HL-60/S4 (cell line): ENCODE results near the gene MAN1A1.
"Not testable (repeated sequence)": the region's sequence is repeated elsewhere in the genome, so short reads cannot be mapped to it uniquely, and the experiment has no call there.

Experiments
- in situ Hi-C: fragments of 300-500 bp; cut with MboI; formaldehyde crosslinking; loops from 2 replicates; pipeline ENCODE4 v1.14.3; 2022; ENCODE audit warnings: low sequenced_read_pairs

The MAN1A1 gene

GRCh38 chr6:119174879-119175817, 174.4 kb downstream of the MAN1A1 start:
- in situ Hi-C loops: no loop called here

GRCh38 chr6:119174085-119174445, 175.5 kb downstream of the MAN1A1 start:
- in situ Hi-C loops: no loop called here

GRCh38 chr6:119173249-119174084, 176.1 kb downstream of the MAN1A1 start:
- in situ Hi-C loops: no loop called here

DNA sequence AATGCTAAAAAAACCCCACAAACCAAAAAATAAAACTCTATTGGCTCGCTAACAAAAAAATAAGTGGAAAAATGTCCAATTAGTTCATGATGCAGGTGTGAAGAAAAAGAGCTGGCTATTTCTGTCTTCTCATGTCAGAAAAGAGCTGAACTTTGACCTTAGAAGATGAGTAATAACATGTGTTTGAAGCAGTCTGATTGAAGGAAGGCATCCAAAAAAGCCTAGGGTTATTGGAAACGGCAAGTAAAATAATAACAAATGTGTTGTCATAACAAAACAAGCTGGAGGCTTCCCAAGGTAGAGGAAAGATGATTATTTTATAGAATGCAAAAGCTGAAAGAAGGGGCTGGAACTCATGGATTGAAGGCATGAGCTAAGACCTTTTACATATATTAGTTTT, 176.7 kb downstream of the MAN1A1 start:
- in situ Hi-C loops: no loop called here

DNA sequence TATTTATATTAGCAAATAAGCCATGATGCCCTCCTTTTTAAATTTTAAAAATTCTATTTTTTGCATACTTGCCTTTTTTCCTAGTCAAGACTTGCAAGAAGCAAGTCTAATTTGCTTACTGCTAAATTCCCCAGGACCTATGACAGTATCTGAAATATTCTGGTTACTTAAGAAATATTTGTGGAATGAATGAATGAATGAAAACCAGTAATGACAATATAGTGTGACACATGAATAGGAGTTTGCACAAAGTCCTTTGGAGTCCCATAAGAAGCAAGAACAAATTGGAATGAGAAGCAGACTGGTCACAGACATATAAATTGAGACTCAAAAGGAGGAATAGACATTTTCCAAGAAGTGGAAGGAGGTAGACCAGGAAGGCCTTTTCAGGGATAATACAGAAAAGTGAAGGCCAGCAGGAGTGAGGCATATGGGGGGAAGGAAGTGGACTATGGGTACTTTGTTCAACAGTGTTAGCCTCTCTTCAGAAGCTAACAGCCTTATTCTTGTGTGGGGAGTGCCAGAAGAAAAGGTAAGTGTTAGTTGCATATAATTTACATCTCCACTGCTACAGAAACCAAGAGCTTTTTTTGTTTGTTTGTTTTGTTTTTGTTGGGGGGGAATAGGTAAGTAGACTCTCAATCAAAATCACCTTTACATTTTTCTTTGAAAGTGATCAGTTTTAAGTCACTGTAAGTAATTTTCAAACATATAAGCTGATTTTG, 177.5 kb downstream of the MAN1A1 start:
- in situ Hi-C loops: no loop called here

- in situ Hi-C loops: no loop called here
Observed at GRCh38 chr6:119171088-119171841, 178.3 kb downstream of the MAN1A1 start.

- in situ Hi-C loops: no loop called here
Observed at GRCh38 chr6:119170447-119171087, 179.0 kb downstream of the MAN1A1 start.

DNA sequence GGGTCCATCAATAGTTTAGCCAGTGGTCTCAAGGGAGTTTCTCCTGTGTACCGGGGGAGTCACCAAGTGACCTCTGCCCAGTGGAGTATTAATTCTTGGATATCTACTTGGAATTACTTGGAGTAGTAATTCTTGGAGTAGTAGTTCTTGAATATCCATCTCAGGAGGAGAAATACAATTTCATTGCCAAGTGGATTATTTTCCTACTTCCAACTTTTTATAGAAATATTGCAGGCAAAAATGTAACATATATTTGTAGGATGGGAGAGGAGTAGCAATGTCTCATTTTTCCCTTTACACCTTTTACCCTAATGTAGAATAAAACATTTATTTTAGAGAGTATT, 179.5 kb downstream of the MAN1A1 start:
- in situ Hi-C loops: no loop called here

- in situ Hi-C loops: not testable (repeated sequence)
Observed at GRCh38 chr6:119169355-119169754, 180.2 kb downstream of the MAN1A1 start.

GRCh38 chr6:119166024-119166784, 183.4 kb downstream of the MAN1A1 start:
- in situ Hi-C loops: no loop called here

DNA sequence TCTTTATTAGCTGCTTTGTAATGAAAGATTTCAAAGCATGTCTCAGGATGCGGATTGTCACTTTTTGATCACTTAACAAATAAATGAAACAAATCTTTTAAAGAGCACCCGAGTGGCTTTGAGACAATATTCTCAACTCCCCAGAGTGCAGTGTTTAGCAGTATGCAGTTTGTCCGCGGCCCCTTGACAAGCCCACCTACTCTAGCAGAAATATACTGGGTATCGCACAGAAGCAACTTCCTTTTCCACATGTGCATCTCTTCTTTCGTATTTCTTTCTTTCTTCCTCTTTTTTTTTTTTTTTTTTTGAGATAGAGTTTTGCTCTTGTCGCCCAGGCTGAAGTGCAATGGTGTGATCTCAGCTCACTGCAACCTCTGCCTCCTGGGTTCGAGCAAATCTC, 186.6 kb downstream of the MAN1A1 start:
- in situ Hi-C loops: no loop called here

GRCh38 chr6:119162134-119162775, 187.3 kb downstream of the MAN1A1 start:
- in situ Hi-C loops: no loop called here

- in situ Hi-C loops: no loop called here
Observed at GRCh38 chr6:119161438-119161837, 188.1 kb downstream of the MAN1A1 start.

GRCh38 chr6:119160911-119161310, 188.7 kb downstream of the MAN1A1 start:
- in situ Hi-C loops: no loop called here

GRCh38 chr6:119158057-119158848, 191.3 kb downstream of the MAN1A1 start:
- in situ Hi-C loops: no loop called here

DNA sequence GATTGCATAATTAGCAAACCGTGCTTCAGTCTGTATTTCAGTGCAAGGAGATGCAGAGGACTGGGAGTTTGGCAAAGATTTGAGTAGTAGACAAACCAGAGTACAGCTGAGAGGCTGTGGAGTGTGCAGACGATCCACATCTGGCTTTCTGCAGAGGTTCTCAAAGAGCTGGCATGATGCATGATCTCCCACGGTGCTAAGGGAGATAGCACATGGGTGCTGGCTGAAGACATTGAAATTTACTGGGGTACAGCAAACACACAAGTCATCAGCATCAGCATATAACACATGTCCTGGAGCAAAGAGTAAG, 192.1 kb downstream of the MAN1A1 start:
- in situ Hi-C loops: no loop called here

GRCh38 chr6:119156757-119157505, 192.6 kb downstream of the MAN1A1 start:
- in situ Hi-C loops: no loop called here

DNA sequence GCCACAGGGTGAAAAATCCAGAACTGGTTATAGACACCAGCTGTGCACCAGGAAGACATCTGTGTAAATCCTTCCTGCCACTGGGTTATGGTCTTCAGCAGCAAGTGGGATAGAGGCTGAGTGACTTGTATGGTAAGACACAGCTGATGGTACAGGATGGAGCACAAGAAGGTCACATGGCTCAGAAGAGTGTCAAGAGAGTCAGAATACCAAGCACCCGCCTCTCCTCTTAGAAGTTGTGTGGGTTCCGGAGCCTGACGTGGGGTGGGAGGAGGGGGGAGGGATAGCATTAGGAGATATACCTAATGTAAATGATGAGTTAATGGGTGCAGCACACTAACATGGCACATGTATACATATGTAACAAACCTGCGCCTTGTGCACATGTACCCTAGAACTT, 193.5 kb downstream of the MAN1A1 start:
- in situ Hi-C loops: not testable (repeated sequence)
